ENCODE data around the gene MAP1LC3A.

MAP1LC3A gene

DNA sequence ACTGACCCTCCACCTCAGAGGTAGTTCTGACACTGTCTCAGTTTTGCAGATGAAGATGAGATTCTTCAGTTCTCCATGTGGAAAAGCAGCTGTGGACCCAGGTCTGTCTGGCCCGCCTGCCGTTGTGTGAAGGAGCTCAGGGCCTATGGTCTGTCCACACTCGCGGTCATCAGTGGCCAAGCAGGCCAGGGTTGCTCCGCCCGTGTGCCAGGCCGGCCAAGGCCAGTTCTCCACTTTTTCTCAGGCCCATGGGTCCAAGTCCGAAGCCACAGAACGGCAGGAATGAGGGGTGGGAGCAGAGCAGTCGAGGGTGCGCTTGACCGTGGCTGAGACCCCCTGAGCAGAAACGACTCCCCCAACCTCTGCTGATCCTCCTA lies 8.6 kb upstream of the MAP1LC3A start:
- no peak for DNase-seq

DNA sequence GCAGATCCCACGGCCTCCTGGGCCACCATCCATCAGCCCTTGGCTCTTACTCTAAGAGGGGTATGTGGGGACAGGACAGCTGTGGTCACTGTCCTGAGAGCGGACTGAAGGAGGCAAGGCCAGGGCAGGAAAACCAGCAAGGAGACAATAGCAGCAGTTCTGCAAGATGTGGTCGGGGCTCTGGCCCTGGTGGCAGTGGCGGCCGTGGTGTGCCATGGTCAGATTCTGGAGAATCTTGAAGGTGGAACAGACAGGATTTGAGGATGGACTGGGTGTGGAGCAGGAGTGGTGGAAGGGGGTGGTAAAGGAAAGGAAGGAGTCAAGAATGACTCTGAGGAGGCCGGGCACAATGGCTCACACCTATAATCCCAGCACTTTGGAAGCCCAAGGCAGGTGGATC lies 5.9 kb upstream of the MAP1LC3A start:
- DNase-seq, result no peak

DNA sequence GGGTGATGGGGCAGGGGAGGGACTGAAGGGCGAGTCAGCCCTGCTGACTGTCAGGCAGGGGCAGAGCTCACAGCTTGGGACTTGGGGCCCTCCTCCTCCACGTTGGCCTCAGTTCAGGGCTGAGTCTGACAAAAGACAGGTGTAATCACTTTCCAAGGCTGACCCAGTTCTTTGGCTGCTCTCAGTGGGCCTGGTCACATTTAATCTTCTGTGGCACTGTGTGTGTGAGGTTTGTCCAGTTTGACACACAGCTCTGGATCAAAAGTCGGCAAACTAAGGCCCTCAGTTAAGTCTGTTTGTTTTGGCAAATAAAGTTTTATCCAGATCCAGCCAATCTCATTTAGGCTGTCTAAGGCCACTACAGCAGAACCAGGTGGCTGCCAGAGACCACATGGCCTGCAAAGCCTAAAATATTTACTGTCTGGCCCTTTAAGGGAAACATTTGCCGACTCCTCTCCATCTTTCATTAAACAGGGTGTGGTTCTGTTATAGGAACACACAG lies 5.1 kb upstream of the MAP1LC3A start:
- DNase-seq, result peak; percentile 16

DNA sequence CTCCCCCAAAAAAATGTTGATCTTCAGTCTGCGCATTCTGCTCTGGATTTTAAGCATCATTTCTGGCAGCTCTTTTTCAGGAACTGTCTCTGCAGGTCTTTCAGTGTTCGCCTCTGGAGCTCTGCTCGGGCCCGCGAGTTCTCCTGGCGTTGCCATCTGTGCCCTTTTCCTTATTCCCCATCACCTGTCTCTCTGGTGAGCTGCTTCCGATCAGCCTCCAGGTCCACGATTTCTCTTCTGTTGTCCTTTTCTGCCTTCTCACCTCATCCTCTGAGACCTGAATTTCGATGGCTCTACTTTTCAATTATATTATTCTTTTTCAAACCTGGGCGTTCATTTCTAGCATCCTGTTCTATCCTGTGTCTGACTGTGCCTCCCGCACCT lies 590 bp upstream of the MAP1LC3A start:
- DNase-seq, result no peak

DNA sequence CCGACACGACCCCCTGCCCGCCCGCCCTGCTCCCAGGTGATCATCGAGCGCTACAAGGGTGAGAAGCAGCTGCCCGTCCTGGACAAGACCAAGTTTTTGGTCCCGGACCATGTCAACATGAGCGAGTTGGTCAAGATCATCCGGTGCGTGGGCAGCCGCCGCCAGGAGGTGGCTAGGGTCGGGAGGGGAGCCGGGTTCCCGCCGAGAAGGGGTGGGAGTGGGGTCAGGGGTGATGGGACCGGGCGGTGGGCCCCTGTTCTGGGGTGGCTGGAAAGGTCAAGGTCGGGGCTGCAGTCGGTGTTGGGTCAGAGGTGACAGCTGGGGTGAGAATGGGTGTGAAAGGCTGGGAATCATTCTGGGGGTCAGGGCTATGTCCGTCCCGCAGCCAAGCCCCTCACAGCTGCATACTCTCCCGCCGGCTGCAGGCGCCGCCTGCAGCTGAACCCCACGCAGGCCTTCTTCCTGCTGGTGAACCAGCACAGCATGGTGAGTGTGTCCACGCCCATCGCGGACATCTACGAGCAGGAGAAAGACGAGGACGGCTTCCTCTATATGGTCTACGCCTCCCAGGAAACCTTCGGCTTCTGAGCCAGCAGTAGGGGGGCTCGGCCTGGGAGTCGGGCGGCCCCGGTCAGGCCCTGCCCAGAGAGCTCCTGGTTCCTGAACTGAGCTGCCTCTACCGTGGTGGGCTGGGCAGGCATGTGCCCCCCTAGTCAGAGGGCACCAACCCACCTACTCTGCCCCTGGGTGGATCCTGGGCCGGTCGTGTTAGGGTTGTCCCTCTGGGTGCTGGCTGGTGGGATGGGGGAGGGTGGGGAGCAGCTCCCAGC lies 1.0 kb downstream of the MAP1LC3A start:
- no peak for DNase-seq

DNA sequence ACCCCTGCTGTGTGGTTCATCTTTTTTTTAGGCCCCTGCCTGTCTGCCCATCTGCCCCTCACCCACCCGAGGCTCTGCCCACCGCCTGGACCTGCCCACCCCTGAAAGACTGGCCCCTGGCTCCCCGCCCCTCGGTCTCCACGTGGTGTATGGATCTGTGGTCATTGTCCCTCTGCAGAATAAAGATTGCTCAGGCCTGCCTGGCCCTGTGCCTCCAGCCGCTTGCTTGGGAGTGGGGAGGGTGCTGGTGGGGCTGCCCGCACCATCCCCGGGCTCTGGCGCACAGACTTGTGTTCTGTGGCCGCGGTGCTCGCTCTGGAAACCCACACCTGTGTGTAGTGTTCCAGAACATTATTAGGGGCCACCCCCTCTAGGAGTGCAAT lies 1.6 kb downstream of the MAP1LC3A start:
- DNase-seq, result no peak

DNA sequence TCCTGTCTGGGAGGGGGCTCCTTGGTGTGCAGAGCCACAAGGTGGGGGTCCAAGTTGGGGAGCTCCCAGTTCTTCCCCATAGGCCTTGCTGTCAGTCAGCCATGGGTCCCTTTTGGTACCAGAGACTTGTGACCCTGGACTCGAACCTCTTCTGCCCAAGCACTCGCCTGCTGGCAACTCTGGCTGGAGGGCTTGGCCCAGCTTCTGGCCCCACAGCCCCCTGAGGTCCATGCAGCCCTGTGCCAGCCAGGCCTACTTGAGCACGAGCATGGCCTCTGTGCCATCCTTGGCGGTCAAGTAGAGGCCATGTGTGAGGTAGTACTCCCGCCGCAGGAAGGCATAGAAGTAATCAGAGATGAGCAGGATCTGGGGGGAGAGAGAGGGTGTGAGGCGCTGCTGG lies 2.1 kb downstream of the MAP1LC3A start:
- no peak for DNase-seq

DNA sequence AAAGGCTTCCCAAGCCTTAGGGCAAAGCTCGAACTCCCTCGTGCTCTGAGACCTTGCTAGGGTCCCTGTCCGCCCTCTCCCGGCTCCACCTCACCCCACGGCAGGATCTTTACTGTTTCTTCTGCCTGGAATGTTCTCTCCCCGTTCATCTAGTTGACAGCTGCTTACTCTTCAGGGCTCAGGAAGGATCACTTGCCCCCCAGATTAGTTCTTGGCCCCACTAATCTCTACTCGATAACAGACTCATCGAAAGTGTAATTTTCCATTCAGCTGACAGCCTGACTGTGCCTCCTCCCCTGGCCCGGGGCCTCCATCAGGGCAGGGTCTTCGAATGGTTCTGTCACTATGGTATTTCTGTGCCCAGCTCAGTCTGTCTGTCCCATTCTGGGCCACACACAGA lies 3.1 kb downstream of the MAP1LC3A start:
- DNase-seq, result no peak

DNA sequence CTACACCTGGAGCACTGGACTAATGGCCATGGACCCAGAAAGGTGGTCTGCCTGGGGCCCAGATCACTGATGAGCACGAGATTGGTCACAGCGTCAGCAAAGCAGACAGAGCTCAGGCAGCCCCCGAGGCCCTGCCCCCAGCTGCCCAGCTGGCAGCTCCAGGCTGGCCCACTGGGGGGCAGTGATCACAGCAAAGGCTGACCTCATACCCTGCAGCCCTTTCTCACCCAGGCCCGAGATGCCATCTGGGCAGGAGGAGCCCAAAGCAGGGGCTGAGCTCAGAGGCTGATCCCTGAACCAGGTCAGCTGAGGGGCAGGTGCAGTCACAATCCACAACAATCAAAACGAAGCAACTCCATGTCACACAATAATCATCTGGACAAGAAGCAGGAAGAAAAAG lies 4.1 kb downstream of the MAP1LC3A start:
- DNase-seq, result peak; percentile 45

DNA sequence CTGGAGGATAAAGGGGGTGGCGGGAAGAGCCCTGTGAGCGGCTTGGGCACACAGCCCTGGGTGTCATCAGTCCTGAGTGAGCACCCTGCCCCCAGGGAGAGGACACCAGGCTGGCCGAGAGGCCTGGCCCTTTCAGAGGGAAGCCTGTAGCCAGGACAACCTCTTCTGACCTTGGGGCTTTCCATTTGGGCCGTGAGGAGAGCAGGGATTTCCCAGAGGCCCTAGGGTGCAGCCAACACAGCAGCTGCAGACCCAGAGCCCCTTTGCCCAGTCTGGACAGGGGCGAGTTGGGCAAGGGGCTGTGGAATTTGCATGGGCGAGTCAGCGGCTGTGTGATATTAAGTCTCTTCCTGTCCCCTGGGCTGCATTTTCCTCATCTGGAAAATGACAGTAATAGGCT lies 6.3 kb downstream of the MAP1LC3A start:
- no peak for DNase-seq

DNA sequence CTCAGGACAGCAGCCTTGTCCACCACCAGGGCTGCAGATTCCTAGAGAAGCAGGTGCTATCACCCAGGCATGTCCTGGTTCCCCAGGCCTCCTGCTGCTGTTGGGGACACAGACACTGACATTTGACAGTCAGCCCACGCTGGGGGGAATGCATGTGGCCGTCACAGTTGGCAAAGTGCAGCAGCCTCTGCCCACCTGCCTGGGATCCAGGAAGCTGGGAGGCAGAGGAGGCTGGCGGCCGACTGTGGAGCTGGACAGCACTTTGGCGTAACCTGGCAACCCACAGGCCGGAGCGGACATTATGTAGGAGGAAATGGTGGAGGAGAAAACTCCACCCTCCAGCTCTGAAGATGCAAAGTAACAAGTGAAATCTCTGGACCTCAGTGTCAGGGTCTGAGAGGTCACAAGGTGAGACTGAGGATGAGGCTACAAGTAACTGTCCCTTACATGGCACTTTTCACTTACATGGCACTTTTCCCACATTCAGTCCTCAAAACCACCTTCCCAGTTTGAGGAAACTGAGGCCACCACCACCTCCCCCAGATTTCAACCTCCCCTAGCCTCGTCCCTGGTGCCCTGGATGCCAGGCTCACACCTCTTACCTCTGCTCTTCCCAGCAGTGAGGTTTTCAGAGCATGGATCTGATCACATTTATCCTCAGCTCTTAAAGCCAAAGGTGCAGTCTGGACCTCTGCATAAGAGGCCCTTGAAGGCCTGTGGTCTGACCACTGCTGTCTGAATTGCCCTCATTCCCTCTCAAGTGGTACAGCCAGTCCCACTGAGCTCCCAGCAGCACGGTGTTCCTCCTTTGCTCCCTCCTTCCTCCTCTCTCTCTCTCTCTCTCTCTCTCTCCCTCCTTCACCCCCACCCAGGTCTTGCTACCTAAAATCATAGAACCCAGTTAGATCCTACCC lies 8.7 kb downstream of the MAP1LC3A start:
- no peak for DNase-seq

DNA sequence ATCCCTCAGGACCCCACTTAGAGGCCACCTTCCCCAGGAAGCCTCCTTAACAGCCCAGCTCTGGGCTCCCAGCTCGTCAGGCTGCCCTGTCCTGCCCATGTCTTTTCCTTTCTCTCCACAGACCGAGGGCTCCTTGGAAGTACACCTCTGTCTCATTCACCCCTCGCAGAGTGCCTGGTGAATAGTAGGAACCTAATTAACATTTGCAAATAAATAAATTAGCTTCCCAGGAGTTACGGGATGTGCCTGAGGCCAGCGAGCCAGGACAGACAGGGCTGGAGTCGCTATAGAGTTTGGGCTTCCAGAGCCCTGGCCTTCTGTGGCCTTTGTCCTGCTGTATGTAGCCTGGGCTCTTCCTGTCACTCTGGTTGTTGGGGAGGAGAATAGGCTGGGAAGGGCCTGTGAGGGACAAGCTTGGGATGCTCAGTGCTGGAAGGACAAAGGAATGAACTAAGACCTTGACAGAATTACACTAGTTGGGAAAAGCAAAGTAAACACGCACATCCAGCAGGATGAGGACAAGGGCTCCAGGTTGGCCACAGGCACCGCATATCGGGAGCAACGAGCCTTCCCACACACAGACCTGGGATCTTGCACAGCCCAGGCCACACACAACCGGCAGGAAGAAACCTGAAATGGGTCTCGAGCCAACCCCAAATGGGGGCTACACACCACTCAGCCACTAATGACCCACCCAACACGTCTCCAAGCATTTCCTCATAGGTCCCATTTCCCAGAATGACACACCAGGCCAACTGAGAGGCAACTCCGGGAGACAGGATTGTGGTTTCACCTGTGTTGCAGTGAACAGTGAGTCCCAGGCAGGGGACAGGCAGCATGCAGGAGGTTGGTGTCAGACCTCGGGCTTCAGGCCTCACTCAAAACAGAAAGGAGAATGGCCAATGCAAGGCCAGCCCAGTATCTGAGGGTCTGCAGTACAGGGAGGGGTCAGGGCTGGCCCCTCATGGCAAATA lies 9.7 kb downstream of the MAP1LC3A start:
- no peak for DNase-seq

DNA sequence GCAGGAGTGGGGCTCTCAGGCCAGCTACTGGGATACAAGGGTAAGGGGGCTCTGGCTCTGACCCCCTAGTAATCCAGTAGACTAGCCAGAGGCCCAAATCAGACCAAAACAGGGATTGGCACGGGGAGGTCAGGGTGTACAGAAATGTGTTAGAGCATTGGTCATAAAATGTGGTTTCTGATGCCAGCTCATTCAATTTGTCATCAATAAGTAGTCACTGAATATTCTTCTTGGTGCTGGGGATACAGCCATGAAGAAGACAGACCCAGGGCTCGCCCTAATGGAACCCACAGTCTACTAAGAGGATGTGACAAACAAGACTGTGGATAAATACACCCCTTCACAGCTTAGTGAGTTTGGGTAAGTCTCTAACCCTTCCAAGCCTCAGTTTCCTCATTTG lies 11.1 kb downstream of the MAP1LC3A start:
- DNase-seq, result peak; percentile 20

DNA sequence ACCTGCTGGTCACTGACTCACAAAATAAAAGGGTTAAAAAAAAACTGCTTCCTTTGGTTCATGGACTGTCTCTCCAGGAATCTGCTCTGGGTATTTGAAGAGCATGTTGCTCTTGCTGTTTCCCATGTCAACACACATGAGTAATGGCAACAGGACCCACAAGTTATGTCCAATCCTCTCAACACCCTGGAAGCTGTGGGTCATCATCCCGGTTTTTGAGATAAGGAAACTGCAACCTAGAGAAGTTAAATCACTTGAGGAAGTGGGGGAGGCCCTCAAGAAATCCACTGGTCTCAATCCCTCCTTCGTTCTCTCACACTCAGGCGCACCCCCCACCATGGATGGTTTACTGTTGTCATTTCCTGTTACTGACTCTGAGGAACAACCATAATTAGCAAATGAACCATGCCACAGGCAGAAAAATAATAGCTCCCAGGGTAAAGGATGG lies 12.4 kb downstream of the MAP1LC3A start:
- DNase-seq, result peak; percentile 67

DNA sequence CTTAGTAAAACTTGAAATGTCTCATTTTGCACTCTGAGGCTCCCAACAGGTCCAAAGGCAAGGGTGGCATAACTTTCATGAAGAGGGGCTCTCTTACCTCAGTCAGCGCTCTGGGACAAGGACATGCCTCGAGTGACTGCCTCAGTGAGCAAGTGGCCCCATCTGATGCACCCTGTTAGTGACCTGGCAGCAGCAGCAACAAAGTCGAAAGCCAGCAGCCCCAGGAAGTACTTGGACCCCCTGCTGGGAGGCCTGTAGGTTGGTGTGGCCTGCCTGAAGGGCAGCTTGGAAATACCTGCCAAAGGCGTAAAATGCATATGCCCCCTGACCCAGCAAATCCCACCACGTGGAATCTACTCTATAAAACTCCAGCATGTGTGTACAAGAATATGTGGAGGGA lies 13.2 kb downstream of the MAP1LC3A start:
- no peak for DNase-seq

DNA sequence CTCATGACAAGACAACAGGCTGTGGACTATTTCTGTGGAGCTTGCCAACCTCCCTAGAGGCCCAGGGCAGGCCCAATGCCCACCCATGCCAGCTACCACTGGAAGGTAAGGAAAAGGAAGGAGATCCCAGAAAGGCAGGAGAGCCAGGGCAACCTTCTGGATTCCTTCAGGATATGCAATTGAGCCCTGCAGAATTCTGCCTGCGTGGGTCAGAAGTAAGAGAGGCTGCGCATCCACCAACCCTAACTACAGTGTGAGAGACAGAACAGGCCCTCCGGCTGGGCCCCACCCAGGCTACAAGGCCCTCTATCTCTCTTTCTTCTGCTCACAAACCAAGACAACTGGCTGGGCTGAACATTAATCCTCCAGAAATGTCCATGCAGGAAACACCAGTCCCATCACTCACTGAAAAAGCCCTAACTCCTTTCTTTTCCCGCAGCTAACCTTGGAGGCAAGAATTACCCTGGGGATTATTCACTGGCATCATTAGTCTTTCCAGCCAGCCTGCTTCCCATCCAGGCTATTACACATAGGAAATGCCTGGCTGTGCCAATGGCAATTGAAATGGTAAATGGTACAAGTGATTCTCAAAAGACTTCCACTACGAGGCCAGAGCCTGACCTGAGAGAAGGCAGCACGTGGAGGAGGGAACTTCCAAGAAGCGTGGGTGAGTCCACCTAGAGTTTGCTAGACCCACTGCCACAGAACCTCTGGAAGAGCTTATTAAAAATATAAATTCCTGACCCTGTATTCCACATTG lies 15.2 kb downstream of the MAP1LC3A start:
- no peak for DNase-seq

DNA sequence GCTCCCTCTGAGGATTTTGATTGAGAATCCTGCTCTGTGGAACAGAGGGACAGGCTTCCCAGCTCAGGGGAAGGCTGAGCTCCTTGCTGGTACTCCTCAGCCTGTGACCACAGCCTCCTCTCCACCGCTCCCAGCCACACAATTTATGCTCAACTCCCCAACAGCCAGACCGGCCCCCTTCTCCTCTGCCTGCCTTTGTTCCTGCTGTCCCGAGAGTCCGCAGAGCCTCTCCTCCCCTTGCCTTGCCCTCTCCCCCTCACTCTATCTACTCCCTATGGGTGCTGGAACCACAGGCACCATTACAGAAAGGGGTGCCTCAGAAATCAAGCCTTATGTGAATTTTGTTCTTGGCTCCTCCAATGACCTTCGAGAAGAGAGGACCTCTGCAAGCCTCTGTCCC lies 15.9 kb downstream of the MAP1LC3A start:
- no peak for DNase-seq

DNA sequence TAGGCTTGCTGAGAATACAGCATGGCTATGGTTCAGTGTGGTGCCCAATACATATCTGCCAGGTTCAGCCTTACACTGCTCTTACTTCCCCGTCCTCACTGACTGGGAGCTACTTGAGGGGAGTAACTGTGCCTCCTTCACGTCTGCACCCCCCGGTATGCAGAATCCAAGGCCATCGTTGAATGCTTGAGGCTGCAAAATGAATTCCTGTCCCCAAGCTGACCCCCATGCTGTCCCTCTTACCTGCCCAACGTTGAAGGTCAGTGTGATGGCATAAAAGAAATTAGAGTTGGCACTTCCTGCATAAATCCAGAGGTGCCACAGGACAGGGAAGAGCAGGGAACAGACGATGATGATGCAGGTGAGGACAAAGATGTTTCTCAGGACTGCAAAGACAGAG lies 16.3 kb downstream of the MAP1LC3A start:
- DNase-seq, result no peak

DNA sequence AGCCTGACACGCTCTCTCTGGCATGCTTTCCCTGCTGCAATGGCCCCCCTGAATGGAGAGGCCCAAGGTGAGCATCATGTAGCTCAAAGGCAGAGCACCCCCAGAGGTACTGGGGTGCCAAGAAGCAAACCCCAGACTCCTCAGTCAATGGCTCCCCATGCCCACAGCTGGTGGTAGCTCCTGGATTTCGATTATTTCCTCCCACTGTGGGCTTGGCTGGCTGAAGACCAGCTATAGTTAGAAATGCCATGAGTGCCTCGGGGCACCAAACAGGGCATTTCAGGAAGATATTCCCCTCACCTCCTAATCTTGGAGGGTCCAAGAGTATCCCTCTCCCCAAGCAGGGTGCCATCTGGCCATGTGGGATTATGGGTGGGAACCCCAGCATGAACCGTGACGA lies 16.8 kb downstream of the MAP1LC3A start:
- DNase-seq, result no peak

DNA sequence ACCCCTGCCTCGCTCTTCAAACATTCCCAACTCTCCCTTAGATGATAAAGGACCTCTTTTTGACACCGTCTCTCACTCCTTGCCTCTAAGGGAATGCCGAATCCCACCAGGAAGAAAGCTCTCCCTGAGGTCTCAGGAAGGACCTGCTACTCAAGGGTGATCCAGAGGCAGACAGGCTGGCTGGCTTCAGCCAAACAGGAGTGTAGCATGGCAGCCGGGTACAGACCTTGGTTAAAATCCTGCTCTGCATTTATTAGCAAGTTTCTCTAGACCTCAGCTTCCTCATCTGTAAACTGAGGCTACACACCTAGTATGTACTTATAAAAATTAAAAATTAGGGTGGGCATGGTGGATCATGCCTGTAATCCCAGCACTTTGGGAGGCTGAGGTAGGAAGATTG lies 17.2 kb downstream of the MAP1LC3A start:
- no peak for DNase-seq

DNA sequence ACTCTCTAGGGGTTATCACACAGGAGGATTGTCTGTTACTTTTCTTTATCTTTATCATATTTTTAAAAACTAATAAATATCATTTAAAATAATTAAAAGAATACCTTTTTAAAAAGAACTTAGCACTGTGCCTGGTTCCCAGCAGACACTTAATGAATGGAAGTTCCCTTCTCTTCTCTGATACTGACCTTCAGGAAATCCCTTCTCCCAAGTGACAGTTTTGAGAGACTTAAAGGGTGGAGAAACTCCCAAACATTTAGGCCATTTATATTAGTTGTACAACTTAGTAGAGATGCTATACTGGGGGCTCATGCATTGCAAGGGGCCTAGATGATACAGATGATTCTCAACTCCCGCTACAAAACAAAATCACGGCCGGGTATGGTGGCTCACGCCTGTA lies 18.5 kb downstream of the MAP1LC3A start:
- DNase-seq, result no peak

DNA sequence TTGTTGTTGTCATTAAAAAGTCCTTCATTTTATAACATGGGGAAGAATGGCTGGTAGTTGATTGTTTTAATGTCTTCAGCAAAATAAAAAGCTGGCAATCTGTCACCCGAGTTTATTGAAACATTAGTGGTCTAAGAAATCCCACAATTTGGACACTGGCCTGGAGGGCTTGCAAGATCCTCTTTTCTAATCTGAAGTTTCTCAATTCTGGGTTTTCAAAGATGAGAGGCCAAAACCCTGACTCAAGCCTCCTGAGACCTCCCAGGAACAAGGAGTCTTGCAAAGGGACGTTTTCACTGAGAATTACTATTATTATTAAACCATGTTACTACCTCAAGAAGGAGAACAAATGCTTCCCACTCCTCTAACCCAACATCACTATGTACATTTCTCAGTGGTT lies 19.5 kb downstream of the MAP1LC3A start:
- no peak for DNase-seq
